Keratinocyte (primary cell): ENCODE results near the gene NME8. TPM values are rescaled to one million over a fixed set of nuclear protein-coding genes. Genes with fewer than 3 reads are reported as not detected.

ENCODE experiments used
- DNase-seq: peaks from one replicate; pipeline ENCODE4 v3.0.0-alpha.2; 2011; ENCODE audit warnings: low read depth, missing footprints, low spot score
- FAIRE-seq: peaks from 2 replicates; lab custom pipeline; 2011; peaks lifted over from hg19 to GRCh38; lab: Jason Lieb, UNC
- H2AFZ ChIP-seq: 2 replicates; pipeline ENCODE4 v1.6.0; 2012; ENCODE audit warnings: low read length, control low read depth, inconsistent platforms; ENCODE audit not compliant: control insufficient read depth
- H3K27ac ChIP-seq: 2 replicates; pipeline ENCODE4 v1.5.1; 2011; ENCODE audit warnings: low read length; ENCODE audit not compliant: control insufficient read depth, insufficient read depth
- H3K27me3 ChIP-seq: 3 replicates; pipeline ENCODE4 v1.6.0; 2011; ENCODE audit warnings: low read length; ENCODE audit not compliant: control insufficient read depth, insufficient read depth; ENCODE audit errors: extremely low read depth
- H3K36me3 ChIP-seq, 2 experiments: 2 replicates in 1 of 2; 3 replicates in 1 of 2; pipeline ENCODE4 v1.5.1; 2011; ENCODE audit warnings: low read length in 2 of 2, mild to moderate bottlenecking in 1 of 2; ENCODE audit not compliant: control insufficient read depth in 2 of 2, insufficient read depth in 2 of 2; ENCODE audit errors: extremely low read depth in 1 of 2
- H3K4me1 ChIP-seq: 3 replicates; pipeline ENCODE4 v1.5.1; 2011; ENCODE audit warnings: low read length; ENCODE audit not compliant: control insufficient read depth, insufficient read depth; ENCODE audit errors: extremely low read depth
- H3K4me2 ChIP-seq: 3 replicates; pipeline ENCODE4 v1.6.0; 2011; ENCODE audit warnings: low read depth, low read length; ENCODE audit not compliant: control insufficient read depth, insufficient read depth; ENCODE audit errors: extremely low read depth
- H3K4me3 ChIP-seq, 3 experiments: fragments of 200-600 bp in 1 of 3; sonication (generic) in 1 of 3; 2 replicates in 2 of 3; 3 replicates in 1 of 3; pipeline ENCODE4 v1.5.1; 2011 to 2016; ENCODE audit warnings: low read length in 3 of 3, mild to moderate bottlenecking in 3 of 3, control low read depth in 2 of 3, inconsistent platforms in 1 of 3, low read depth in 1 of 3, mixed read lengths in 1 of 3, mixed run types in 1 of 3, moderate library complexity in 1 of 3; ENCODE audit not compliant: control insufficient read depth in 2 of 3, insufficient read depth in 2 of 3; ENCODE audit errors: extremely low read depth in 1 of 3
- H3K79me2 ChIP-seq: 2 replicates; pipeline ENCODE4 v1.6.0; 2012; ENCODE audit warnings: low read length; ENCODE audit not compliant: control insufficient read depth, insufficient read depth
- H3K9ac ChIP-seq: 3 replicates; pipeline ENCODE4 v1.6.0; 2011; ENCODE audit warnings: low read length; ENCODE audit not compliant: control insufficient read depth, insufficient read depth; ENCODE audit errors: extremely low read depth
- H3K9me1 ChIP-seq: 3 replicates; pipeline ENCODE4 v1.6.0; 2011; ENCODE audit warnings: low read length; ENCODE audit not compliant: control insufficient read depth, insufficient read depth; ENCODE audit errors: extremely low read depth
- H3K9me3 ChIP-seq: 2 replicates; pipeline ENCODE4 v1.5.1; 2012; ENCODE audit warnings: low read depth, low read length; ENCODE audit not compliant: control insufficient read depth
- H4K20me1 ChIP-seq: 3 replicates; pipeline ENCODE4 v1.6.0; 2011; ENCODE audit warnings: low read length; ENCODE audit not compliant: control insufficient read depth, insufficient read depth; ENCODE audit errors: extremely low read depth
- EZH2 ChIP-seq: IDR thresholded peaks from one replicate; pipeline ENCODE4 v1.6.1; 2012; ENCODE audit warnings: inconsistent platforms, mild to moderate bottlenecking, low read length, moderate library complexity
- dilution Hi-C: fragments of 300-500 bp; cut with MboI; formaldehyde crosslinking; loops from one replicate; pipeline ENCODE4 v1.7.0; 2020; ENCODE audit warnings: low sequenced_read_pairs; ENCODE audit not compliant: extremely low pct_ligation_motif_present
- polyA plus RNA-seq, 5 experiments: library from polyadenylated mRNA; depleted of rRNA in 3 of 5; stranded (reverse) in 3 of 5; stranded (forward) in 1 of 5; unstranded in 1 of 5; fragments of >200 nt; gene quantifications; 1 replicate in 1 of 5; 2 replicates in 3 of 5; 3 replicates in 1 of 5; pipeline versions ENCODE4 v1.2.1 to v1.2.3, GENCODE V29; 2011 to 2012; ENCODE audit warnings: missing spikeins in 2 of 5, low read depth in 1 of 5, low replicate concordance in 1 of 5
- TF ChIP-seq, protein P1 (sequence below), 3 experiments: IDR thresholded peaks in 1 of 3; conservative IDR thresholded peaks in 1 of 3; optimal IDR thresholded peaks in 1 of 3; 2 replicates in 2 of 3; 3 replicates in 1 of 3; pipeline versions ENCODE3 to v1.5.1; 2011; ENCODE audit warnings: low read length in 3 of 3, mild to moderate bottlenecking in 3 of 3, moderate library complexity in 2 of 3, control low read depth in 1 of 3, inconsistent platforms in 1 of 3; ENCODE audit not compliant: insufficient read depth in 2 of 3; ENCODE audit errors: extremely low read depth in 1 of 3

Gene NME8
- polyA plus RNA-seq, 1 donor (not counting 4 experiments of a cell fraction or from before 2014, with no cell fraction given), result not detected

DNA sequence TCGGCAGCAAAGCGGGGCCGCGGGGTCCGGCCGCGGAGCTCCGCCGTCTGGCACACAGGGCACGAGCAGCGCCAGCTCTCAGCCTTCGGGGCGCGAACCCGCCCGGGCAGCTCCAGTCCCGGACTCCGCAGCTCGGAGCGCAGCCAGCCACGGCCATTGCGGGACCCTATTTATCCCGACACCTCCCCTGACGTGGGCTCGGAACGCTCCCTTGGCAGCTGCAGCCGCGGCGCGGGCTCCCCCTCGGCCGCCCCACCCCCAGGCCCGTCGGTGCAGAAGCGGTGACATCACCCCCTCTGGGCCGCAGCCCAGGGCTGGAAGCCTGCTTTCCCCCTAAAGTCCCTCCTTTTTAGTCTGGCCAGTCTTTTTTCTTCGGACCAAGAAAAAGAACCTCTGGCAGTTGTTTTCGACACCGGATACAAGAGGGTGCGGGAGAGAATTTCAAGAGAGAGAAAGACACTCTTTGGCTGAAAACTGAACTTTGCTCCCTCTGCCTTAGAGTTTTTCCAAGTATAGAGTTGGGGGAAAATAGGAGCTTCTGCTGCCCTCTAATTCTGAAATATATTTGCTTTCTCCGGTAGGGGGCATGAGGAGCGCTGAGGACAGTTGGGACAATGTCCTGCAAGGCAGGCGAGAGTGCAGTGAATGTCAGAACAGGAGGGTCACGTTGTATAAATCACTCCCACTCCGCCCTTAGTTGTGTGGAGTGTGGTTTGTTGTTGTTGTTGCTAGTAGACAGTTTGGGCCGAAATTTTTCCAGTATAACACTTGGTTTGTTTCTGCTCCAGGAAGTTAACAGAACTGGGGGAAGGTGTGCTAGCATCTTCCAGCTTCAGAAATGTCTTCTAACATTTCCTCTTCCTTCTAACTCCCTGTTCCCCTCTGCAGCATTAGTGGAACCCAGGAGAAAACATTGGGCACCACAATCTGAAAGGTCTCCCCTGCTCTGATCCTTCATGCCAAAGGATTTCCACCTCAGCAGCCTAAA, 68.6 kb downstream of the NME8 start, which contains the start of gene SFRP4:
Gene SFRP4 (minus strand): TSS at position 145 of the 988 bp plus-strand sequence. CDS start 280 bp downstream, outside the sequence.
- no peak within 1 kb of the TSS for H3K27ac ChIP-seq
- H3K9me3 ChIP-seq, result no peaks in the 10 kb centered on the region
- H4K20me1 ChIP-seq, result no peaks in the 10 kb centered on the region
- dilution Hi-C loops, result no loop called here
- DNase-seq (no peak), FAIRE-seq (no peak)
- H3K4me1 ChIP-seq, result no peaks in the 10 kb centered on the region
- no peaks in the 10 kb centered on the region for H3K36me3 ChIP-seq
- no peak within 1 kb of the TSS for H2AFZ ChIP-seq
- H3K4me2 ChIP-seq, result no peak within 1 kb of the TSS
- H3K79me2 ChIP-seq, result no peaks in the 10 kb centered on the region
- peaks cover 22% of the 10 kb centered on the region for H3K27me3 ChIP-seq
- H3K9ac ChIP-seq, result no peak within 1 kb of the TSS
- TF ChIP-seq, protein P1, sequence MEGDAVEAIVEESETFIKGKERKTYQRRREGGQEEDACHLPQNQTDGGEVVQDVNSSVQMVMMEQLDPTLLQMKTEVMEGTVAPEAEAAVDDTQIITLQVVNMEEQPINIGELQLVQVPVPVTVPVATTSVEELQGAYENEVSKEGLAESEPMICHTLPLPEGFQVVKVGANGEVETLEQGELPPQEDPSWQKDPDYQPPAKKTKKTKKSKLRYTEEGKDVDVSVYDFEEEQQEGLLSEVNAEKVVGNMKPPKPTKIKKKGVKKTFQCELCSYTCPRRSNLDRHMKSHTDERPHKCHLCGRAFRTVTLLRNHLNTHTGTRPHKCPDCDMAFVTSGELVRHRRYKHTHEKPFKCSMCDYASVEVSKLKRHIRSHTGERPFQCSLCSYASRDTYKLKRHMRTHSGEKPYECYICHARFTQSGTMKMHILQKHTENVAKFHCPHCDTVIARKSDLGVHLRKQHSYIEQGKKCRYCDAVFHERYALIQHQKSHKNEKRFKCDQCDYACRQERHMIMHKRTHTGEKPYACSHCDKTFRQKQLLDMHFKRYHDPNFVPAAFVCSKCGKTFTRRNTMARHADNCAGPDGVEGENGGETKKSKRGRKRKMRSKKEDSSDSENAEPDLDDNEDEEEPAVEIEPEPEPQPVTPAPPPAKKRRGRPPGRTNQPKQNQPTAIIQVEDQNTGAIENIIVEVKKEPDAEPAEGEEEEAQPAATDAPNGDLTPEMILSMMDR (optimal IDR thresholded peaks at IDR 0.05 in 1 of 3, IDR thresholded peaks at IDR 0.05 in 1 of 3, conservative IDR thresholded peaks at IDR 0.05 in 1 of 3; ENCODE audit: extremely low read depth in 1 of 3, insufficient read depth in 2 of 3, low read length in 3 of 3), result peak; percentile 27 to 47 (median 36)
- TF ChIP-seq EZH2, result no peak
- no peak within 1 kb of the TSS for H3K4me3 ChIP-seq
- H3K9me1 ChIP-seq, result no peaks in the 10 kb centered on the region

DNA sequence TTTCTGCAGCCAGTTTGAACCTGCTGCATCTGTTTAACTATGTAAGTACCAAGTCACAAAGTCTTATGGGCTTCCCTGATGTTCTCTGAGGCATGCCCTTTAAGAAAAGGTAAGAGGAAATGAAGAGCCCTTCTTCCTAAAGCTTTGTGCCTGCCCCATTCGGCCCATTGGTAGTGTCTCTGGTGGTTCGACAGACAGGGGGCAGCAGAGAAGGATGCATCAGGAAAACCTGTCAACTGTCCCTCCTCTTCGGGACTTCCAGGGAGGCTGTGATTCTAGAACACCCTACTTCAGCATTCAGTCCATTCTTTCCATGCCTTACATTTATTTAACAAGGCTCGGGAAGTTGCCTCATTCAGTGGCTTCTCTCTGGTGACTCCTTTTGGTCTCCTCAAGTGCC, 70.1 kb downstream of the NME8 start:
- Histone ChIP-seq H3K4me1 (no peaks in the 10 kb centered on the region), H3K4me3 (no peak overlapping the region), H3K27ac (no peak overlapping the region), H3K9me3 (no peaks in the 10 kb centered on the region), H3K79me2 (no peaks in the 10 kb centered on the region), H3K9ac (no peak overlapping the region), H4K20me1 (no peaks in the 10 kb centered on the region), H3K4me2 (no peak overlapping the region), H3K9me1 (no peaks in the 10 kb centered on the region), H3K36me3 (no peaks in the 10 kb centered on the region), H3K27me3 (peaks cover 23% of the 10 kb centered on the region), H2AFZ (no peak overlapping the region)
- dilution Hi-C loops, result no loop called here
- no peak for DNase-seq
- no peak for FAIRE-seq
- TF ChIP-seq EZH2, result no peak
- TF ChIP-seq, protein P1 (optimal IDR thresholded peaks at IDR 0.05 in 1 of 3, IDR thresholded peaks at IDR 0.05 in 1 of 3, conservative IDR thresholded peaks at IDR 0.05 in 1 of 3; ENCODE audit: extremely low read depth in 1 of 3, insufficient read depth in 2 of 3, low read length in 3 of 3), result no peak
